Stimulated activated memory B cell treated with anti-CD40 and anti-IgM and Interleukin-4, amounts not matched to agents 10 μg/mL and 1 μg/mL and 100 μg/mL, for 72 hours (primary cell): ENCODE measurements around the gene ATP8B1.

Source experiments
- ATAC-seq: fragments of 150-1000 bp; cut with Tn5 transposase; 2 replicates; pipeline ENCODE4 v1.10.0; 2021
- H3K27ac Mint-ChIP-seq: one replicate; pipeline ENCODE4 v1.8.0; 2022; ENCODE audit warnings: mild to moderate bottlenecking, mixed read lengths
- H3K27me3 Mint-ChIP-seq: one replicate; pipeline ENCODE4 v1.8.0; 2022; ENCODE audit warnings: mixed read lengths
- H3K36me3 Mint-ChIP-seq: one replicate; pipeline ENCODE4 v1.8.0; 2022; ENCODE audit warnings: mixed read lengths
- H3K4me1 Mint-ChIP-seq: one replicate; pipeline ENCODE4 v1.8.0; 2022; ENCODE audit warnings: mixed read lengths
- H3K4me3 Mint-ChIP-seq: one replicate; pipeline ENCODE4 v1.8.0; 2022; ENCODE audit warnings: mild to moderate bottlenecking, moderate library complexity, mixed read lengths
- H3K9me3 Mint-ChIP-seq: one replicate; pipeline ENCODE4 v1.8.0; 2022; ENCODE audit warnings: mixed read lengths

The ATP8B1 gene

GRCh38 chr18:57630754-57631595 lies 172.1 kb downstream of the ATP8B1 start:
- ATAC-seq, result peak; percentile 58
- H3K36me3 Mint-ChIP-seq, result peaks cover 6% of the 10 kb centered on the region
- no peaks in the 10 kb centered on the region for H3K27me3 Mint-ChIP-seq
- H3K4me3 Mint-ChIP-seq, result peak overlapping the region; percentile 95
- no peaks in the 10 kb centered on the region for H3K9me3 Mint-ChIP-seq
- peak overlapping the region; percentile 97 for H3K27ac Mint-ChIP-seq
- peaks cover 30% of the 10 kb centered on the region for H3K4me1 Mint-ChIP-seq

GRCh38 chr18:57630002-57630753 lies 172.9 kb downstream of the ATP8B1 start:
- peaks cover 27% of the 10 kb centered on the region for H3K4me1 Mint-ChIP-seq
- H3K27ac Mint-ChIP-seq, result peak overlapping the region; percentile 97
- ATAC-seq, result peak; percentile 95
- H3K9me3 Mint-ChIP-seq, result no peaks in the 10 kb centered on the region
- H3K4me3 Mint-ChIP-seq, result peak overlapping the region; percentile 95
- H3K27me3 Mint-ChIP-seq, result no peaks in the 10 kb centered on the region
- peaks cover 6% of the 10 kb centered on the region for H3K36me3 Mint-ChIP-seq

- peak overlapping the region; percentile 97 for H3K27ac Mint-ChIP-seq
- H3K4me3 Mint-ChIP-seq, result peak overlapping the region; percentile 95
- ATAC-seq, result no peak
- H3K36me3 Mint-ChIP-seq, result peaks cover 6% of the 10 kb centered on the region
- no peaks in the 10 kb centered on the region for H3K9me3 Mint-ChIP-seq
- peaks cover 19% of the 10 kb centered on the region for H3K4me1 Mint-ChIP-seq
- no peaks in the 10 kb centered on the region for H3K27me3 Mint-ChIP-seq
Measured at GRCh38 chr18:57629422-57629821, 173.7 kb downstream of the ATP8B1 start.

- H3K9me3 Mint-ChIP-seq, result no peaks in the 10 kb centered on the region
- no peak overlapping the region for H3K27ac Mint-ChIP-seq
- no peaks in the 10 kb centered on the region for H3K27me3 Mint-ChIP-seq
- H3K4me3 Mint-ChIP-seq, result no peak overlapping the region
- H3K36me3 Mint-ChIP-seq, result peaks cover 6% of the 10 kb centered on the region
- ATAC-seq, result no peak
- peaks cover 15% of the 10 kb centered on the region for H3K4me1 Mint-ChIP-seq
Measured at GRCh38 chr18:57627488-57627887, 175.6 kb downstream of the ATP8B1 start.

- no peak for ATAC-seq
- Mint-ChIP-seq H3K27me3 (no peaks in the 10 kb centered on the region), H3K9me3 (no peaks in the 10 kb centered on the region), H3K27ac (no peak overlapping the region), H3K4me1 (peaks cover 10% of the 10 kb centered on the region), H3K36me3 (no peaks in the 10 kb centered on the region), H3K4me3 (no peak overlapping the region)
Measured at GRCh38 chr18:57624988-57625387, 178.1 kb downstream of the ATP8B1 start.

- Mint-ChIP-seq H3K36me3 (peaks cover 10% of the 10 kb centered on the region), H3K27me3 (no peaks in the 10 kb centered on the region), H3K27ac (peak overlapping the region; percentile 92), H3K9me3 (no peaks in the 10 kb centered on the region), H3K4me1 (peaks cover 17% of the 10 kb centered on the region), H3K4me3 (peak overlapping the region; percentile 91)
- peak; percentile 21 for ATAC-seq
Measured at GRCh38 chr18:57621246-57621604, 181.9 kb downstream of the ATP8B1 start.

- no peak overlapping the region for H3K4me3 Mint-ChIP-seq
- H3K4me1 Mint-ChIP-seq, result peaks cover 22% of the 10 kb centered on the region
- no peak overlapping the region for H3K27ac Mint-ChIP-seq
- H3K36me3 Mint-ChIP-seq, result peaks cover 19% of the 10 kb centered on the region
- no peaks in the 10 kb centered on the region for H3K27me3 Mint-ChIP-seq
- H3K9me3 Mint-ChIP-seq, result no peaks in the 10 kb centered on the region
- no peak for ATAC-seq
Measured at GRCh38 chr18:57619876-57620275, 183.2 kb downstream of the ATP8B1 start.

- H3K36me3 Mint-ChIP-seq, result peaks cover 22% of the 10 kb centered on the region
- peaks cover 22% of the 10 kb centered on the region for H3K4me1 Mint-ChIP-seq
- no peak for ATAC-seq
- H3K27ac Mint-ChIP-seq, result no peak overlapping the region
- no peaks in the 10 kb centered on the region for H3K9me3 Mint-ChIP-seq
- no peak overlapping the region for H3K4me3 Mint-ChIP-seq
- no peaks in the 10 kb centered on the region for H3K27me3 Mint-ChIP-seq
Measured at GRCh38 chr18:57618910-57619309, 184.2 kb downstream of the ATP8B1 start.

GRCh38 chr18:57603871-57604270 lies 199.2 kb downstream of the ATP8B1 start:
- Mint-ChIP-seq H3K9me3 (no peaks in the 10 kb centered on the region), H3K36me3 (peaks cover 68% of the 10 kb centered on the region), H3K4me1 (peaks cover 5% of the 10 kb centered on the region), H3K27me3 (no peaks in the 10 kb centered on the region), H3K27ac (no peak overlapping the region), H3K4me3 (no peak overlapping the region)
- ATAC-seq, result no peak
